Astrocyte (in vitro differentiated cells and primary cell): Measurements from ENCODE around the gene ACSM5. TPM values are rescaled to one million over a fixed set of nuclear protein-coding genes. Genes with fewer than 3 reads are reported as not detected.

Source experiments
- DNase-seq: peaks from one replicate; pipeline ENCODE4 v3.0.0-alpha.2; 2010; ENCODE audit warnings: low read depth
- FAIRE-seq: peaks from 2 replicates; lab custom pipeline; 2011; peaks lifted over from hg19 to GRCh38; lab: Jason Lieb, UNC
- H2AFZ ChIP-seq: 2 replicates; pipeline ENCODE4 v1.6.0; 2012; ENCODE audit warnings: low read depth, low read length, inconsistent platforms
- H3K27ac ChIP-seq: 2 replicates; pipeline ENCODE4 v1.5.1; 2011; ENCODE audit warnings: low read depth, low read length, inconsistent platforms
- H3K27me3 ChIP-seq: 2 replicates; pipeline ENCODE4 v1.6.0; 2011; ENCODE audit warnings: low read length, inconsistent platforms; ENCODE audit not compliant: insufficient read depth
- H3K36me3 ChIP-seq: 2 replicates; pipeline ENCODE4 v1.5.1; 2011; ENCODE audit warnings: low read length, inconsistent platforms; ENCODE audit not compliant: insufficient read depth
- H3K4me1 ChIP-seq: 2 replicates; pipeline ENCODE4 v1.5.1; 2011; ENCODE audit warnings: low read length, inconsistent platforms; ENCODE audit not compliant: insufficient read depth
- H3K4me2 ChIP-seq: 2 replicates; pipeline ENCODE4 v1.6.0; 2012; ENCODE audit warnings: low read length, inconsistent platforms
- H3K4me3 ChIP-seq: 2 replicates; pipeline ENCODE4 v1.5.1; 2011; ENCODE audit warnings: low read depth, mild to moderate bottlenecking, low read length, inconsistent platforms; ENCODE audit not compliant: insufficient read depth
- H3K79me2 ChIP-seq: 2 replicates; pipeline ENCODE4 v1.6.0; 2012; ENCODE audit warnings: mild to moderate bottlenecking, low read length, inconsistent platforms; ENCODE audit not compliant: insufficient read depth
- H3K9ac ChIP-seq: 2 replicates; pipeline ENCODE4 v1.6.0; 2012; ENCODE audit warnings: mild to moderate bottlenecking, low read length, inconsistent platforms
- H3K9me3 ChIP-seq: 2 replicates; pipeline ENCODE4 v1.5.1; 2012; ENCODE audit warnings: low read depth, mild to moderate bottlenecking, low read length, inconsistent platforms; ENCODE audit not compliant: insufficient read depth
- H4K20me1 ChIP-seq: 2 replicates; pipeline ENCODE4 v1.6.0; 2012; ENCODE audit warnings: low read length, inconsistent platforms; ENCODE audit not compliant: insufficient read depth
- H3K27ac Mint-ChIP-seq: one replicate; pipeline ENCODE4 v1.8.0; 2021; ENCODE audit warnings: mild to moderate bottlenecking, mixed read lengths; ENCODE audit not compliant: unreplicated experiment
- H3K27me3 Mint-ChIP-seq: one replicate; pipeline ENCODE4 v1.8.0; 2021; ENCODE audit warnings: low read depth, mixed read lengths; ENCODE audit not compliant: unreplicated experiment
- H3K36me3 Mint-ChIP-seq: one replicate; pipeline ENCODE4 v1.8.0; 2021; ENCODE audit warnings: low read depth, mixed read lengths; ENCODE audit not compliant: unreplicated experiment
- H3K4me1 Mint-ChIP-seq: one replicate; pipeline ENCODE4 v1.8.0; 2021; ENCODE audit warnings: low read depth, mixed read lengths; ENCODE audit not compliant: unreplicated experiment
- H3K4me3 Mint-ChIP-seq: one replicate; pipeline ENCODE4 v1.8.0; 2021; ENCODE audit warnings: mild to moderate bottlenecking, moderate library complexity, mixed read lengths; ENCODE audit not compliant: unreplicated experiment
- H3K9me3 Mint-ChIP-seq: one replicate; pipeline ENCODE4 v1.8.0; 2021; ENCODE audit warnings: mild to moderate bottlenecking, mixed read lengths; ENCODE audit not compliant: unreplicated experiment
- EZH2 ChIP-seq: IDR thresholded peaks from 2 replicates; pipeline ENCODE4 v1.6.1; 2012; ENCODE audit warnings: mild to moderate bottlenecking, low read length, inconsistent platforms; ENCODE audit not compliant: insufficient read depth
- total RNA-seq: library from RNA; stranded (reverse); gene quantifications from 2 replicates; pipeline ENCODE4 v1.2.1, GENCODE V29; 2021
- TF ChIP-seq, protein P1 (sequence below): IDR thresholded peaks from 2 replicates; pipeline ENCODE4 v1.5.1; 2011; ENCODE audit warnings: low read depth, mild to moderate bottlenecking, inconsistent platforms, low read length, moderate library complexity; ENCODE audit not compliant: insufficient read depth

ACSM5 gene
- total RNA-seq, 1 donor from 2014 or later: not detected

DNA sequence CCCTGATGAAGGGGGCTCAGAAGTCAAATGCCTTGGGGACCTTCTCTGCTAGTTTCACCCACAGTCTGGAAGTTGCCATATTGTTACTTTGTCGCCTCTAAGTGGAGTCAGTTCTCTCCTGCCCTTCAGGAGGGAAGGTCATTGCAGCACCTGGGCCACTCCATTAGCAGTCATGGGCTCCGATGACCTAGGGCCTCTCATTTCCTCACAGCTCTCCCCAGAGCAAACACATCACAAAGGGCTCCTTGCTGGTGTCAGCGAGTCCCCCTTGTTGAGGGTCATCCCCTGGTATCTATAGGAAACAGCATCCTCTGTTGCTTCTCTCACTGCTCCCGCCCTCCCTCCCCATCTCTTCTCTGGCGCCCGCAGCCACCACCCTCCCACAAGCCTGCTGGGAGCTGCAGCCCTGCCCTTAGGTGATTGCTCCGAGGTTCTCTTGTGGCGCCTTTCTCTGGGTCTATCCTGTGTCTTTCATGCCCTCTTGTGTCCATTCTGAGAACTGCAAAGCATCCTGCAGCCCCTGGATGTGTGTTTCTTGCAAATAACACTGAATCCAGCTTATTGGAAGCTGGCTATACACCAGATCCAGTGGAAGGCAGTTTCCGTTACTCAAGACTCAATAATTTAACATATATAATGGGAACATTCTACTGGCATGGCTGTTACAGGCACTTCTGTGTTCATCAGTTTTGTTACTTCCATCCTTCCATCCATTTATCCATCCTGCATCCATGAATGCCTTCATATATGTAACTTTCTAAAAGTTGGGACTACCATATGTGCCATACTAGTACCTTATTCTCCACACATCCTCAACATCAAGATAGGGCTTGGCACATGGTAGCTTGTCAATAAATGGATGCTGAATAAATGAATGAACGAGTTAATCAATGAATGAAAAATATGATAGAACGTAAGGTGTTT, 26.0 kb upstream of the ACSM5 start:
- Histone ChIP-seq H3K9ac (no peak overlapping the region), H3K4me3 (no peak overlapping the region), H3K36me3 (no peaks in the 10 kb centered on the region), H2AFZ (no peak overlapping the region), H3K4me1 (no peaks in the 10 kb centered on the region), H3K9me3 (no peaks in the 10 kb centered on the region), H4K20me1 (no peaks in the 10 kb centered on the region), H3K27me3 (no peaks in the 10 kb centered on the region), H3K27ac (no peak overlapping the region), H3K4me2 (no peak overlapping the region), H3K79me2 (no peaks in the 10 kb centered on the region)
- TF ChIP-seq EZH2: no peak
- TF ChIP-seq, protein P1, sequence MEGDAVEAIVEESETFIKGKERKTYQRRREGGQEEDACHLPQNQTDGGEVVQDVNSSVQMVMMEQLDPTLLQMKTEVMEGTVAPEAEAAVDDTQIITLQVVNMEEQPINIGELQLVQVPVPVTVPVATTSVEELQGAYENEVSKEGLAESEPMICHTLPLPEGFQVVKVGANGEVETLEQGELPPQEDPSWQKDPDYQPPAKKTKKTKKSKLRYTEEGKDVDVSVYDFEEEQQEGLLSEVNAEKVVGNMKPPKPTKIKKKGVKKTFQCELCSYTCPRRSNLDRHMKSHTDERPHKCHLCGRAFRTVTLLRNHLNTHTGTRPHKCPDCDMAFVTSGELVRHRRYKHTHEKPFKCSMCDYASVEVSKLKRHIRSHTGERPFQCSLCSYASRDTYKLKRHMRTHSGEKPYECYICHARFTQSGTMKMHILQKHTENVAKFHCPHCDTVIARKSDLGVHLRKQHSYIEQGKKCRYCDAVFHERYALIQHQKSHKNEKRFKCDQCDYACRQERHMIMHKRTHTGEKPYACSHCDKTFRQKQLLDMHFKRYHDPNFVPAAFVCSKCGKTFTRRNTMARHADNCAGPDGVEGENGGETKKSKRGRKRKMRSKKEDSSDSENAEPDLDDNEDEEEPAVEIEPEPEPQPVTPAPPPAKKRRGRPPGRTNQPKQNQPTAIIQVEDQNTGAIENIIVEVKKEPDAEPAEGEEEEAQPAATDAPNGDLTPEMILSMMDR: peak; percentile 81
- Mint-ChIP-seq H3K27ac (no peak overlapping the region), H3K36me3 (no peaks in the 10 kb centered on the region), H3K4me1 (no peaks in the 10 kb centered on the region), H3K27me3 (peaks cover 24% of the 10 kb centered on the region), H3K4me3 (no peak overlapping the region), H3K9me3 (no peaks in the 10 kb centered on the region)
- no peak for FAIRE-seq
- DNase-seq: peak; percentile 21

GRCh38 chr16:20385844-20386832, 23.2 kb upstream of the ACSM5 start:
- no peaks in the 10 kb centered on the region for H3K4me1 Mint-ChIP-seq
- no peak overlapping the region for H3K27ac Mint-ChIP-seq
- H3K4me3 Mint-ChIP-seq: no peak overlapping the region
- H3K36me3 Mint-ChIP-seq: no peaks in the 10 kb centered on the region
- Histone ChIP-seq H3K9me3 (no peaks in the 10 kb centered on the region), H3K27ac (no peak overlapping the region), H2AFZ (no peak overlapping the region), H3K4me3 (no peak overlapping the region), H3K9ac (no peak overlapping the region), H3K4me2 (no peak overlapping the region), H4K20me1 (no peaks in the 10 kb centered on the region), H3K4me1 (no peaks in the 10 kb centered on the region), H3K27me3 (no peaks in the 10 kb centered on the region), H3K36me3 (no peaks in the 10 kb centered on the region), H3K79me2 (no peaks in the 10 kb centered on the region)
- no peak for FAIRE-seq
- H3K27me3 Mint-ChIP-seq: peaks cover 27% of the 10 kb centered on the region
- TF ChIP-seq EZH2: no peak
- TF ChIP-seq, protein P1: peak; percentile 80
- no peak for DNase-seq
- no peaks in the 10 kb centered on the region for H3K9me3 Mint-ChIP-seq
